ENCODE data around the gene CLRN2.

GRCh38 chr4:17480210-17480927, 34.6 kb upstream of the CLRN2 start:
- TF ChIP-seq RCOR1 (conservative IDR thresholded peaks at IDR 0.05; ENCODE audit: low read depth, low read length) (no peak), JUND (IDR thresholded peaks at IDR 0.05; ENCODE audit: low read depth, low read length) (no peak), DPF2 (IDR thresholded peaks at IDR 0.05) (no peak), CTCF (IDR thresholded peaks at IDR 0.05 in 2 of 3, conservative IDR thresholded peaks at IDR 0.05 in 1 of 3; ENCODE audit: control insufficient read depth in 2 of 3, extremely low read depth in 1 of 3, insufficient read depth in 1 of 3, low read depth in 3 of 3, low read length in 3 of 3) (no peak), EGR1 (IDR thresholded peaks at IDR 0.05; ENCODE audit: borderline replicate concordance in 1 of 2, low read depth in 2 of 2, low read length in 2 of 2) (no peak), CEBPB (IDR thresholded peaks at IDR 0.05; ENCODE audit: borderline replicate concordance in 1 of 2, low read depth in 2 of 2, low read length in 2 of 2) (no peak), ZNF24 (IDR thresholded peaks at IDR 0.05) (no peak), POLR2A (IDR thresholded peaks at IDR 0.05; ENCODE audit: low read depth, low read length) (no peak), REST (IDR thresholded peaks at IDR 0.05; ENCODE audit: low read depth, low read length) (no peak), SMC3 (IDR thresholded peaks at IDR 0.05; ENCODE audit: borderline replicate concordance, low read length) (no peak), EP300 (IDR thresholded peaks at IDR 0.05; ENCODE audit: borderline replicate concordance in 1 of 2, control insufficient read depth in 1 of 2, low read depth in 2 of 2, low read length in 2 of 2) (no peak), ZBTB40 (IDR thresholded peaks at IDR 0.05; ENCODE audit: borderline replicate concordance) (no peak)

All from GM12878 (cell line).